Ammon's horn (tissue), 1 donor: ENCODE results near the gene CXorf66.
"Not testable (repeated sequence)": the region's sequence is repeated elsewhere in the genome, so short reads cannot be mapped to it uniquely, and the experiment has no call there.

ENCODE experiments used
- DNase-seq: peaks from one replicate; pipeline ENCODE4 v3.0.0-alpha.2; 2016; ENCODE audit warnings: low spot score

Gene CXorf66

DNA sequence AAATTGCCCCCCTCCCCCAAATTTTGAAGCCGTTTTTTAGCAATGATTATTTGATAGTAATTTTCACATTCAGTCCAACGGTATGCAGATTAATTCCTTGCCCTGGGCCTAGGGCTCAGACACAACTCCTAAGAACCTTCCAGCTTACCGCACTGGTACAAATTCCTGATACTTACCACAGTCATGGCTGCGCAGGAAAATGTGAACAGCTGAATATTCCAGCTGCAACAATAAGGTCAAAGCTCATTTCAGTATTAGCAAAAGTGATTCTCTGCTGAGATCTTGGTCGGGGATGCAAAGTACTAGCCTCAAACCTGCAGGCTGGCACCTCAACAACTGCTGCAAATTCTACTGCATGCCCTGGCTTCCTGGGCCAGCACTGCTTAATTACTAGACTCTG lies 35.4 kb downstream of the CXorf66 start:
- DNase-seq, result no peak

DNA sequence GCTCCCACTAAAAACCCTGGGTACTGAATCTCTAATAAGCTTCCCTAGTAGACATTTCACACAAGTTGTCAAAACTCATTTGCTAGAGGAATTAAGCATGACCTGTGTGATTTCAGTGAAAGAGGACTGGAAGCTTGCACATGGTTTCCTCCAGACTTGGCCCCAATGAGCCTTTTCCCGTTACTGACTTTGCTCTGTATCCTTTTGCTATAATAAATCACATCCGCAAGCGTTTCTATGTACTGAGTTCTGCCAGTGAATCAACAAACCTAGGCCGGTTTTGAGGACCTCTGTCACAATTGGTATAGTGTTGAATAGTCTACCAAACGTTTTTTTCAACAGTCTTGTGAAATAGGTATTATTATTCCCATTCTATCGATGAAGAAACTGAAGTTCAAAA lies 40.6 kb downstream of the CXorf66 start:
- no peak for DNase-seq

DNA sequence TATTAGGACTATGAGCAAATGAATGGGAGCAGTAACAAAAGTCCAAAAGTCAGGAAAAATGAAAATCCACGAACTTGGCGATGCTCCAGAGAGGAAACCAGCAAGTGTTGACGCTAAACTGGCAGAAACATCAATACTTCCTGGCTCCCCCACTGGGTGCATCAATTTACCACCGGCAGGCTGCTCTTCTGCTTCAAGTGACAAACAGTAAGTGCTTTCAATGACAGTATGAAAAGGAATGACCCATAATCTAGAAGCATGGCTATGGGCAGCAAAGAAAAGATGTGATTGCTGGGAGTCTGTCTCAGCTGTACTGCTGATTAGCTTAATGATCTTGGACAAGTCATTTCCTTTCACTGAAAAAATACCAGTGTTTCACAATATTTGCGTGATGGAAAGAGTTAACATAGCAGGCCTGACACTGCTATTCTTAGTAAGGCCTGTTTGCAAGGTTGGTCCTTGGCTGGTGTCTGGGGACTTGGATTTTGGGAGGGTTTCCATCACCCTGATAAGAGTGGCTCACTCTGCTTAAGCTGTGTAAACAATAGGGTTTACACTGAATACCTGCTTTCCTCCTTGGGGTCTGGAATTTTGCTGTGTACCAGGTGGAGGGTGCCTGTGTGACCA lies 41.1 kb downstream of the CXorf66 start:
- no peak for DNase-seq

DNA sequence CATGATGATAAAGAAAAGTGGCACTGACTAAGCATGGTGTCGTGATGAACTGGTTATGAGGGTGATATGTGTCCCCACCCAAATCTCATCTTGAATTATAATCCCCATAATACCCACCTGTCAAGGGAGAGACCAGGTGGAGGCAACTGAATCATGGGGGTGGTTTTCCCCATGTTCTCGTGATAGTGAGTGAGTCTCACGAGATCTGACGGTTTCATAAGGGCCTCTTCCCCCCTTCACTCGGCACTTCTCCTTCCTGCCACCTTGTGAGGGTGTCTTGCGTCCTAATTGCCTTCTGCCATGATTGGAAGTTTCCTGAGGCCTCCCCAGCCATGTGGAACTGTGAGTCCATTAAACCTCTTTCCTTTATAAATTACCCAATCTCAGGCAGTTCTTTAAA lies 44.2 kb downstream of the CXorf66 start:
- not testable (repeated sequence) for DNase-seq

DNA sequence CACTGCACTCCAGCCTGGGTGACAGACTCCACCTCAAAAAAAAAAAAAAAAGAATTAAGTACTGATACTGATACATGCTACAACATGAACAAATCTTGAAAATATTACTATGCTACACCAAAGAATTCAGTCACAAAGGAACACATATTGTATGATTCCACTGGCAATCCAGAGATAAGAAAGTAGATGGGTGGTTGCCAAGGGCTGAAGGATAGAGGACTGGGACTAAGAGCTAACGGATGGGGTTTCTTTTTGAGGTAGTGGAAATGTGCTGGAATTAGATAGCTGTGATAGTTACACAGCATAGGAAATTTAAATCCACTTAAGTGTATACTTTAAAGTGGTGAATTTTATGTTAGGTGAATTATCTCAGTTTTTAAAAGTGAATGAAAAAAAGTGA lies 45.0 kb downstream of the CXorf66 start:
- no peak for DNase-seq

DNA sequence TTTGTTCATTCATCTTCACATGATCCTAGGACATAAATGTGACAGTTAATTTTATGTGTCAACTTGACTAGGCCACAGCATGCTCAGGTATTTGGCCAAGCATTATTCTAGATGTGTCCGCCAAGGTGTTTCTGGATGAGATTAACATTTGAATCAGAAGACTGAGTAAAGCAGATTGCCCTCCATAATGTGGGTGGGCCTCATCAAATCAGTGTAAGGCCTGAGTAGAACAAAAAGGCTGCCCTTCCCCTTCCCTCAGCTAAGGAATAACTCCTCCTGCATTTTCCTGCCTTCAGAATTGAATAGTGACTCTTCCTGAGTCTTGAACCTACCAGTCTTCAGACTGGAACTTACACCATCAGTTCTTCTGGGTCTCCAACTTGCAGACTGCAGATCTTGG lies 50.9 kb downstream of the CXorf66 start:
- DNase-seq, result no peak

DNA sequence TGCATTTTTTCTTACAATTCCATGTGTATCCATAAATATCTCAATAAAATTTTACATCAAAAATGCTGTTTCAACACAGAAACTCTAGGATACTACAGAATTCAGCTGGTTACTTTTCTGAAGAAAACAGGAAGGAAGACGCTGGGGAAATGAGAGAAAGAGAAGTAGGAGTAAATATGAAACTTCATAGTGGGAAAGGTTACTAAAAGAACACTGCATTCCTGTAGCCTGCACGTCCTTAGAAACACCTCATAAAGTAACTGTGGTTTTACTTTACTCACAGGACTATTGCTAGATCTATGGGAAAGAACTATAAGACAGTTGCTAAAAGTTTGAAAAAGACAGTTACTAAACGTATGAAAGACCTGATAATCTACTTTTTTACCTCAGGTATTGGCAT lies 55.6 kb downstream of the CXorf66 start:
- no peak for DNase-seq

DNA sequence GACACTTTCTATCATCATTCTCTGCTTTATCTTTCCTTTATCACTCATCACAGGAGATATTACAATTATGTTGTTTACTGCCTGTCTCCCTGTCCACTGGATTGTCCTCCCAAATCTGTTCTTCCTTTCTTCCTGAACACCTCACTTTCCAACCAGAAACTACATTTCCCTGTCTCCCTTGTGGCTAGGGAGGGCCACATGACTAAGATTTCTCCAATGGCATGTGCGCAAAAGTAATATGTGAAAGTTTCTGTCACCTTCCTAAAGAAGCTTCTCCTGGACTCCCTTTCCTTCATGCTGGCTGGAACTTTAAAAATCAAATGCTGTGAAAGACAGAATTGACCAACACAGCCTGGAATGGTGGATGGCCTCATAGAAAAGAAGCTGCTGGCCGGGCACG lies 58.2 kb downstream of the CXorf66 start:
- DNase-seq, result no peak

DNA sequence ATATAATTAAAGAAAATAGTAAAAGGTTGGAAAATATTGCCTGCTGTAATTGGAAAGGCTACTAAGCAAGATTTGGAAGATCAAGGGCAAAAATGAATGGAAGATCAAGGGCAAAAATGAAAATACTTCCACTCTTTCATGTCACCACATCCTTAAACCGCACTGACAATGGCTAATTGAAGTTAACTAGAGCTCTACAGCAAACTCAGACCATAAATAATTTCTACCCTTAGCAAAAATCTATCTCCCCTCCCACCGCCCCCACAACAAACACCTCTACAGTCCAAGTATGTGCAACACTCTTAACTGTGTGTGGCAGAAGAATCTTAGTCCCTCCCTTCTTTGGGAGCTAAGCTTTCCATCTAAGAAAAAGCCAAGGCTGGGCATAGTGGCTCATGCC lies 59.6 kb downstream of the CXorf66 start:
- DNase-seq, result no peak
